Stimulated activated CD4-positive, alpha-beta T cell treated with anti-CD3 and anti-CD28 coated beads, Interleukin-15, amount 100 ng/mL, for 24 hours (primary cell): ENCODE results near the gene CDC73.

Source experiments
- DNase-seq: peaks from one replicate; pipeline ENCODE4 v3.0.0-alpha.2; 2020

Gene CDC73

DNA sequence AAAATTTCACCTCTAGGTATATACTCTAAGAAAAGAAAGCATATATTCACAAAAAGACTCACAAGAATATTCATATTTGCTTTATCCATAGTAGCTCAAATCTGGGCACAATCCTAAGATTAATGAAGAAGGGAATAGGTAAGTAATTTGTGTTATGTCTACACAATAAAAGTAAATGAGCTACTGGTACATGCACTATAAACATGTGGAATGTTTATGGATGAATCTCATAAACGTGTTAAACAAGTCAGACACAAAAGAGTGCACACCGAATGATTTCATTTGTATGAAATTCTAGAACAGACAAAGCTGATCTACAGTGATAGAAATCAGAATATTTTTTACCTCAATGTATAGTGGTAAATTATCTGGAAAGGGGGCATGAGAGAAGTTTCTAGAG lies 179.9 kb downstream of the CDC73 start:
- no peak for DNase-seq

DNA sequence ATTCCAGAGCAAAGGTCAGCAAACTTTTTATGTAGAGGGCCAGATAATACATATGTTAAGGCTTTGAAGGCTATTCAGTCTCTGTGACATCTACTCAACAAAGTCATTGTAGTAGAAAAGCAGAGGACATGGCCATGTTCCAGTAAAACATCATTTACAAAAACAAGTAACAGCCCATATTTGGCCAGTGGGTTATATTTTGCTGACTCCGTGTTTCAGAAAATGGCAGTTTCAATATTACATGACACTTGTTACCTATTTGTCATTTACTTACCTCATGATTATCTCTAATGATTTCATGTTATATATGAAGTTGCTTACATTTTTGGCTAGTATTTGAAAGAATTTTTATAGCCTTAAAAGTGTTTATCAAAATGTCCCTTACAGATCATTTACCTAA lies 182.0 kb downstream of the CDC73 start:
- no peak for DNase-seq
